Activated CD8-positive, alpha-beta memory T cell treated with anti-CD3 and anti-CD28 coated beads for 4 hours (primary cell): Measurements from ENCODE around the gene CIB1.

Experiments
- DNase-seq, 2 donors: peaks; one replicate each; pipeline ENCODE4 v3.0.0-alpha.2; 2020; ENCODE audit warnings: low read depth in 2 of 2

The CIB1 gene

DNA sequence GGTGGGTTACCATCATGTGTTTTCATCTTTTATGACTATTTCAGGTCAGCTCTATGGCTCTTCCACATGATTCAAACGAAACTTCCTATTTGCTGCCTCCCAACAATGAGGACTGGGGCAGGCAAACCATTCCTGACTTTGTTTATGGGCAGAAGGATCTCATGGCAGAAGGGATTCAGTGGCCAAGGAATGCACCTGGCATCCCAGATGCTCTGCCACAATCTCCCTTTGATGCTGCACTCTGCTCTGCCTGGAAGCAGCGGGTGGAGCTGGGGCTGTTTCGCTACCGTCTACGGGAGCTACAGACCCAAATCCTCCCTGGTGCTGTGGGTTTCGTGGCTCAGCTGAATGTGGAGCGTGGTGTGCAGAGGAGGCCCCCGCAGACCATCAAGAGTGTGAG lies 7.1 kb upstream of the CIB1 start:
- DNase-seq = no peak

DNA sequence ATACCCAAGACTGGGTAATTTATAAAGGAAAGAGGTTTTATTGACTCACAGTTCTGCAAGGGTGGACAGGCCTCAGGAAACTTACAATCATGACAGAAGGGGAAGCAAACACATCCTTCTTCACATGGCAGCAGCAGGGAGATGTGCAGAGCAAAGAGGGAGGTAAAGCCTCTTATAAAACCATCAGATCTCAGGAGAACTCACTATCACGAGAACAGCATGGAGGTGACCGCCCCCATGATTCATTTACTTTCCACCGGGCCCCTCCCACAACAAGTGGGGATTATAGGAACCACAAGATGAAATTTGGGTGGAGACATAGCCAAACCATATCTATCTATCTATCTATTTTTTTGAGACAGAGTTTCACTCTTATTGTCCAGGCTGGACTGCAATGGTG lies 5.6 kb upstream of the CIB1 start:
- no peak for DNase-seq

DNA sequence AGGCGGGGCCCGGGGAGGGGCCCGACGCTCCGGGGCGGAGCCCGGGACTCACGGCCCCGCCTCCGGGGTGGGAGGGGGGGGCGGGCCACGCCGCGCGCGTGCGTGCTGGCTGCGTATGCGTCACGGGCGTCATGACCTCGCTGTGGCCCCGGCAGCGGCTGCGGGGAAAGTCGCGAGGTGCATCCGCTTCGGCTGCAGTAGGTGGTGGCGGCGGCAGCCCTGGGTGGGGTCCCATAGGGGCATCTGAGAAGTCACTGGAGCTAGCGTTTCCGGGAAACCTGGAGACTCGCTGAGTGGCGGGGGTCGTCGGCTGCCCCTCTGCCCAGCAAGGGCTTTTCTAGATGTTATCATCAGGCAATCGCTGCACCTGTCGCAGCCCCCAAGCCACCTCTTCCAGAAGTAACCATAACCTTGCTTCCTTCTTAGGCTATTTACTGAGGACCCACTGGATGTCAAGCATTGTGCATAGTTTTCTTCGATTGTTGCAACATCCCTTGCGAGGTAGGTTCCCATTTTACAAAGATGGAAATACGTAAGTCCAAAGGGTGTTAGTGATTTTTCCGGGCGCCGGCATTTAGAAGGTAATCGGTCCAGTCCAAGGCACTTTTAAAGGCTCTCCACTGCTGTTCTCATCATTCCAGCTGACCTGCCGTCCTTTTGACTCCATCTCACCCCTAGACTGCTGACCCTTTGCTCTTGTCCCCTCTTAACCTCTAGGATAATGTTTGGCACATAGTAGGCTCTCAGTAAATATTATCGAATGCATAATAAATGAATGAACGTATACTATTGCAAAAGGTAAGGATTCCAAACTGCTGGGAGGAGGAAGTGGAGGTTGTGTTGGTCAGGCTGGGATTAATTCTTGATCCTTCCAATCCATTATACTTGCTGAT lies 601 bp upstream of the CIB1 start, which contains the start of gene GDPGP1:
GDPGP1 (plus strand) TSS at position 114 of the 893 bp plus-strand sequence. CDS start 6,700 bp downstream, outside the sequence.
- DNase-seq = no peak

DNA sequence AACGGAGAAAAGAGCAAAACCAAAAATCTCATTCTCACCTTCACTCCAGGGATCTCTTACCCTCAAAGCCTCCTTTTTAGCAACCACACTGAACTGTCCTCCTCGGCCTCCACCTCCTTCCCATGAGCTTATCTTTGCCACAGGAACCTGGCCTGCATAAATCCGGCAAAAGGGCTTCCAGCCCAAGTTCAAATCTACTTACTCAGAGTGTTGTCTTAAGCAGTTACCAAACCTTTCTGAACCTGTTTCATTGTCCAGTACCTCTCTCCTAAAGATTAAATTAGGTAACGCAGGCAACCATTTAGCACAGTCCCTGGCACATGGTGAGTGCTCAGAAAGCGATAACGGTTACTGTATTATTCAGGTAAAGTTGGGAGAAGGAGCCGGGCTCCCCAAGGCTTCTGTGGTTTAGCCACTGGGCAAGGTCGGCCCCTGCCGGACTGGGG lies 777 bp downstream of the CIB1 start:
- DNase-seq = no peak

DNA sequence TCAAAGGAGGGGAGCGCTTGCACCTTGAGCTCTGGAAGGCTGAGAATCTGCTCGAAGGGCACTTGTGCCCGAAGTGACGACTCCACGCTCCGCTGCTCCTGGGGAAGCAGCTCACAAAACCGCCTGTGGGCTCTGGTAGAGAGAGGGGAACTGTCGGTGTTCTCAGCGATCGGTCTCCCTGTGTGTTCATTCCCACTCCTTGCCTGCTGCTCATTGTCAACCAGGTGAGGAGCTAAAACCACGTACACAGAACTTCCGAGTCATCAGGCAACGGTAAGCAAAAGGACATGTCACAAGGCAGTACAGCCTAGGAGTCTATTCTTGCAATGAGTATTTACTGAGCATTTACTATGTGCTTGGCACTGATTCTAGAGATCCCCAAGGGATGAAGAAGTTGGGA lies 1.5 kb downstream of the CIB1 start:
- no peak for DNase-seq

DNA sequence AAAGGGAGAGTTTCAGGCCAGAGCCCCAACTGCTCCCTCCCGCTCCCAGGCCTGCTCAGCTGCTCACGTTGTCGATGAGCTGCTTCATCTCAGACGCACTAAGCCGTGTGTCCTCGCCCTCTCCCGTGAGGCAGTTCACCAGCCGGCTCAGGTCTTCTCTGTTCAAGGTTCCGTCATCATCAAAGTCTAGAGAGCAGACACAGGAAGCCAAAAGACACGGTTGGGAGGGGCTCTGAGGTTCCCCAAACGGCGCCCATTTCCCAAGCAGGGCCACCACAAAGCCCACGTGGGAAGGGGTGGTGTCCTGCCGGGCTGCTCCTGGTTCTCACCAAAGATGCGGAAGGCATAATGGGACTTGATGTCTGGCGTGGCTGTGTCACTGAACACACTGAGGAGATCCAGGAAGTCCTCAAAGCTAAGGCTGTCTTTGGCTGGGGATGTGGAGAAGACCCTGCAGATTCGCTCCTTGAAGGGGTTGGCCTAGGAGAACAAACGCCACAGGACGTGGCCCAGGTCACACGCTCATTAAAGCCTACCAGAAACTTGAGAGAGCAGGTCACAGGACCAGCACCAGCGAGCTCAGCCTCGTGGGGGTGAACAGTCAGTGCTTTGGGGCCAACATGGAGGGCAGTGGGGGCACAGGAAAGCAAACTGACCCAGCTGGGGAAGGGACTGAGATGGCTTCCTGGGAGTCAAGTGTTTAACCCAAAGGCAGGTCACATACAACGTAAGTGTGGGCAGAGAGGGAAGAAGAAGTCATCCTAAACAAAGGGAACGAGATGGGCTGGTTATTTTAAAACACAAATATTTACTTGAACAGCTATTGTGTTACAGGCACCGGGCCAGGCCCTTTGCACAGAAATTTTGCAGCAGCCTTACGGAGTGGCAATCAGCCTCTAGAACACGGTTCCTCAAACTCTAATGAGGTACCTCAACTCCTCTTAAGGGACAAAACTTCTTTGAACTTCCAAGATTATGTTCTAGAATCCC lies 2.4 kb downstream of the CIB1 start:
- DNase-seq = peak; percentile 47 to 62

DNA sequence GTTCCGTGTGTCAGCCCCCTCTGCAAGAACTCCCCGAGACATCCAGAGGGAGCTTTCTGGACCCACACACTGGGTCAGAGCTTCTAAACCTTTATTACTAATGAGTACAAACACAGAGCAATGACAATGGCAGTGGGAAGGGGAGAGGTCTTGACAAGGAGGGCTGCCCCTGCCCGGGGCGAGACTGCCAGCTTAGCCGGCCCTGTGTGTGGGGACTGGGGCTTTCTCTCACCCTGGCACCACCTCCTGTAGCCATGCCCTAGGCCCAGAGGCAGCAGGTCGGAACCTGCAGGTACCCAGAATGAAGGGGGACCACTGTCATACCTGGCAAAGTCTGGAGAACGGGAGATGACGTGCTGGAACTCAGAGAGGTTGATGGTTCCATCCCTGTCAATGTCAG lies 3.1 kb downstream of the CIB1 start:
- no peak for DNase-seq

DNA sequence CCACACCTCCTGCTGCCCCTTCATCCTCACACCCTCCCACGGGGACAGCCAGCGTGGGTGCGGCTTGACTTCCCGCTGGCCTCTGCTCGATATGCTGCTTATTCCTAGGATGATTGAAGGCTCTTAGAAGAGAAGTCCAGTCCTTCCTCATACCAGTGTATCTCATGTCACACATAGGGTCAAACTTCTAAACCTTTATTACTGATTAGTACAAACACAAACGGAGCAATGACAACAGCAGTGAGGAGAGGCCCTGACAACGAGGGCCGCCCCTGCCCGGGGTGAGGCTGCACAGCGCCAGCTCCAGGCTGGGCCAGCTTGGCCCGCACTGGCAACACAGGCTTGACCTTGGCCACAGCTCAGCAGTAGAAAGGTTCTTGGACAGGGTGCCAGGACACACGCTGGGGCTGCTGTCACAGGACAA lies 3.7 kb downstream of the CIB1 start:
- no peak for DNase-seq

DNA sequence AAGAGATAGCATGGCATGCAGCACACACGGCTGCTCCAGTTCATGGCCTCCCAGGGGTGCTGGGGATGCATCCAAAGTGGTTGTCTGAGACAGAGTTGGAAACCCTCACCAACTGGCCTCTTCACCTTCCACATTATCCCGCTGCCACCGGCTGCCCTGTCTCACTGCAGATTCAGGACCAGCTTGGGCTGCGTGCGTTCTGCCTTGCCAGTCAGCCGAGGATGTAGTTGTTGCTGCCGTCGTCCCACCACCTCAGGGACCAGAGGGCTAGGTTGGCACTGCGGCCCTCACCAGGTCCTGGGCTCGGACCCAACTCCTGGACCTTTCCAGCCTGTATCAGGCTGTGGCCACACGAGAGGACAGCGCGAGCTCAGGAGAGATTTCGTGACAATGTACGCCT lies 4.8 kb downstream of the CIB1 start:
- no peak for DNase-seq

DNA sequence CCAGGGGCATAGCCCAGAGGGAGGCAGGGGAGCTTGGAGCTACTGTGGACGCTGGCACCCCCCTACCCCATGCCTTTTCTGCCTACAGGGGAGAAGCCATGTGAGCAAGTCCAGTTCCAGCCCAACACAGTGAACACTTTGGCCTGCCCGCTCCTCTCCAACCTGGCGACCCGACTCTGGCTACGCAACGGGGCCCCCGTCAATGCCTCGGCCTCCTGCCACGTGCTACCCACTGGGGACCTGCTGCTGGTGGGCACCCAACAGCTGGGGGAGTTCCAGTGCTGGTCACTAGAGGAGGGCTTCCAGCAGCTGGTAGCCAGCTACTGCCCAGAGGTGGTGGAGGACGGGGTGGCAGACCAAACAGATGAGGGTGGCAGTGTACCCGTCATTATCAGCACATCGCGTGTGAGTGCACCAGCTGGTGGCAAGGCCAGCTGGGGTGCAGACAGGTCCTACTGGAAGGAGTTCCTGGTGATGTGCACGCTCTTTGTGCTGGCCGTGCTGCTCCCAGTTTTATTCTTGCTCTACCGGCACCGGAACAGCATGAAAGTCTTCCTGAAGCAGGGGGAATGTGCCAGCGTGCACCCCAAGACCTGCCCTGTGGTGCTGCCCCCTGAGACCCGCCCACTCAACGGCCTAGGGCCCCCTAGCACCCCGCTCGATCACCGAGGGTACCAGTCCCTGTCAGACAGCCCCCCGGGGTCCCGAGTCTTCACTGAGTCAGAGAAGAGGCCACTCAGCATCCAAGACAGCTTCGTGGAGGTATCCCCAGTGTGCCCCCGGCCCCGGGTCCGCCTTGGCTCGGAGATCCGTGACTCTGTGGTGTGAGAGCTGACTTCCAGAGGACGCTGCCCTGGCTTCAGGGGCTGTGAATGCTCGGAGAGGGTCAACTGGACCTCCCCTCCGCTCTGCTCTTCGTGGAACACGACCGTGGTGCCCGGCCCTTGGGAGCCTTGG lies 5.6 kb downstream of the CIB1 start:
- DNase-seq = no peak

DNA sequence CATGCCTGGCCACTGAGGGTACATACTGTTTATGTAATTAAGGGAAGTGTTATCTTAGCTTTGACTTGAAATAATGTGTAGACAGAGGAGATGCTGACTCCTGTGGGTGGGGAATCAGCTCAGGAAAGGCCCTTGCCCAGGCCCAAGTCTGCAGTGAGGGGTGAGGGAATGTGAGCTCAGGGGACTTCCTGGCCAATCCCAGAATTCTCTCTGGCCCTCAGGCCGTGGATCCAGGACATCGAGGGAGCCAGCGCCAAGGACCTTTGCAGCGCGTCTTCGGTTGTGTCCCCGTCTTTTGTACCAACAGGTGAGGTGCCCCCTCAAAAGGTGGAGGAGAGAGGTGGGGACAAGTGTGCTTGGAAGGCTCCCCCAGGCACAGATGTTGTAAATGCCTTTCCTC lies 6.4 kb downstream of the CIB1 start:
- DNase-seq = no peak

DNA sequence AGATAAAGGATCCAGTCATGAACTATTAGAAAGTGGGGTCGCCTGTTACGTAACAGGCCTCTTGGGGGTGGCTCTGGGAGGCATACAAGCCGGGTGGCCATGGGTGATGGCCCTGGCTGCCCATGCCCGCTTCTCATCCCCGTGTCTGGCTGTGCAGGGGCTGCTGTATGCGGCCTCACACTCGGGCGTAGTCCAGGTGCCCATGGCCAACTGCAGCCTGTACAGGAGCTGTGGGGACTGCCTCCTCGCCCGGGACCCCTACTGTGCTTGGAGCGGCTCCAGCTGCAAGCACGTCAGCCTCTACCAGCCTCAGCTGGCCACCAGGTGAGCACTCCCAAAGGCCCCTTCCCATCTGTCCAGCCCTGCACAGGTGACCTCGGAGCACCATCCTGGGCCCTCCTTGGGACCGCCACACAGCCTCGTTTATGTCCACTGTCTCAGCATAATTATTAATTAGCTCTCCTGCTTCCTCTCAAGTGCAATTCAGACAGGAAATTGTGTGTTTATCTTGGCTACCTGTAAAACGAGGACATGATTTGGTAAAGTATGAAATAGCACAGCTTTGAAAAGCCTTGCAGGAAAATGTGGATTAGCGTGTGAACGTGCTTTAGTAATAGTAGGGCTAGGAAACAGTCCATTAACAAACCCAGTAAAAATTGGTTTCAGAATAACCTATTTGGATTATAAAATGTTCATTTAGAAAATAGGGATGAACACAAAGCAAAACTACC lies 8.1 kb downstream of the CIB1 start:
- no peak for DNase-seq

DNA sequence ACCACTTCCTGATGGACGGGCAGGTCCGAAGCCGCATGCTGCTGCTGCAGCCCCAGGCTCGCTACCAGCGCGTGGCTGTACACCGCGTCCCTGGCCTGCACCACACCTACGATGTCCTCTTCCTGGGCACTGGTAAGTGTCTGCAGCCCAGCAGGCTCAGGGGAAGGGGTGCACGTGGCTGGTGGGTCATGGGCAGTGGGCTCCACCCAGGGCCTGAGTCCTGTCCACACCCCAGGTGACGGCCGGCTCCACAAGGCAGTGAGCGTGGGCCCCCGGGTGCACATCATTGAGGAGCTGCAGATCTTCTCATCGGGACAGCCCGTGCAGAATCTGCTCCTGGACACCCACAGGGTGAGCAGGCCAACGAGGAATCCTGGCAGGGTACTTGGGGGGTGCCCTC lies 8.7 kb downstream of the CIB1 start:
- DNase-seq = no peak

DNA sequence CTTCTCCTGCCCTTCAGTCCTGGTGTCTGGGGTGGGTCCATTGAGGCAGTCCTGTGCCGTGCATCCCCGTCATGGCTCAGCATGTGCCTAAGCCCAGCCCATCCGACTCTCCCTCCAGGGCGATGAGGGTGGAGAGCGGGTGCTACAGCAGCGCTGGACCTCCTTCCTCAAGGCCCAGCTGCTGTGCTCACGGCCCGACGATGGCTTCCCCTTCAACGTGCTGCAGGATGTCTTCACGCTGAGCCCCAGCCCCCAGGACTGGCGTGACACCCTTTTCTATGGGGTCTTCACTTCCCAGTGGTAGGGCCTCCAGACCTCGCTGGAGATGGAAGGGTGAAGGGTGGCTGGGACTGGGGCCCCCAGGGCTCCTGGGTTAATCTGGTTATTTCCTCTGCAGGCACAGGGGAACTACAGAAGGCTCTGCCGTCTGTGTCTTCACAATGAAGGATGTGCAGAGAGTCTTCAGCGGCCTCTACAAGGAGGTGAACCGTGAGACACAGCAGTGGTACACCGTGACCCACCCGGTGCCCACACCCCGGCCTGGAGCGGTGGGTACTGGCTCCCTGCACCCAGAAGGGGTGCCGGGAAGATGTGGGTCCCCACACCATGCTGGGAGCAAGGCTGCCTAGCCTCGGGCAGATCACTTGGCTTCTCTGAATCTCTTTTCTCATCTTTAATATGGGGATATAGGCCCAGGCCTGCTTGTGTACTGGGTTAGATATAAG lies 10.1 kb downstream of the CIB1 start:
- DNase-seq = no peak

DNA sequence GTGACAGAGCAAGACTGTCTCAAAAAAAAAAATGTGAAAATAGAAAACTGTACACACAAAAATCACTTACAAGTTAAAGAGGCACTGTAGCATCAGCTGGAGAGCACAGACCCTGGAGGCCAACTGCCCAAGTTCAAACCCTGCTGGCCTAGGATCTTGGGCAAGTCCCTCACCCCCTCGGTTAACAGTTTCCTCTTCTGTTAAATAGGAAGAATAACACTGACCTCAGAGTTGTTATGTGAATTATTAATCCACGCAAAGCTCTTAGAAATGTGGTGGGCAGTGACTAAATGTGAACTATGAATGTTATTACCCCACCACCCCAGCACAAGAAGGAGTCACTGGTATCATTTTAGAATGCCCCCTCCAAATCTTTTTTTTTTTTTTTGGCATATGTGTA lies 11.2 kb downstream of the CIB1 start:
- DNase-seq = no peak

DNA sequence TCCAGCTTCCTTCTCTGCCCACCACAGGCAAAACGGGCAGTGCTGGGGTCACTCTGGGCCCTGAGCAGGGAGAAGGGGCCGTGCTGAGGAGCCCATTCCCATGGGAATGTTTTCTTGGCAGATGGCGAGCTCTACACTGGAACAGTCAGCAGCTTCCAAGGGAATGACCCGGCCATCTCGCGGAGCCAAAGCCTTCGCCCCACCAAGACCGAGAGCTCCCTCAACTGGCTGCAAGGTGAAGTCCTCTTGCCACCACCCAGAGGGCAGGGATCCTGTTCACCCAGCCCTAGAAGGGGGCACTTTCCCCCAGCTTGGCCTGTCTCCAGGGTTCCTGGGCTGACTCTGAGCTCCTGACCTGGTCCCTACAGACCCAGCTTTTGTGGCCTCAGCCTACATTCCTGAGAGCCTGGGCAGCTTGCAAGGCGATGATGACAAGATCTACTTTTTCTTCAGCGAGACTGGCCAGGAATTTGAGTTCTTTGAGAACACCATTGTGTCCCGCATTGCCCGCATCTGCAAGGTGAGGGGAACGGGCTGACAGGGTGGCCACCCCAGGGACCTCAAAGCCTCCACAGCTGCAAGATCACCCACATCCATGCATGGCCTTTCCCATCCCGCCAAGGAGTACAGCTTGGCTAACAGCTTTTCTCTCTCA lies 12.4 kb downstream of the CIB1 start:
- DNase-seq = no peak

DNA sequence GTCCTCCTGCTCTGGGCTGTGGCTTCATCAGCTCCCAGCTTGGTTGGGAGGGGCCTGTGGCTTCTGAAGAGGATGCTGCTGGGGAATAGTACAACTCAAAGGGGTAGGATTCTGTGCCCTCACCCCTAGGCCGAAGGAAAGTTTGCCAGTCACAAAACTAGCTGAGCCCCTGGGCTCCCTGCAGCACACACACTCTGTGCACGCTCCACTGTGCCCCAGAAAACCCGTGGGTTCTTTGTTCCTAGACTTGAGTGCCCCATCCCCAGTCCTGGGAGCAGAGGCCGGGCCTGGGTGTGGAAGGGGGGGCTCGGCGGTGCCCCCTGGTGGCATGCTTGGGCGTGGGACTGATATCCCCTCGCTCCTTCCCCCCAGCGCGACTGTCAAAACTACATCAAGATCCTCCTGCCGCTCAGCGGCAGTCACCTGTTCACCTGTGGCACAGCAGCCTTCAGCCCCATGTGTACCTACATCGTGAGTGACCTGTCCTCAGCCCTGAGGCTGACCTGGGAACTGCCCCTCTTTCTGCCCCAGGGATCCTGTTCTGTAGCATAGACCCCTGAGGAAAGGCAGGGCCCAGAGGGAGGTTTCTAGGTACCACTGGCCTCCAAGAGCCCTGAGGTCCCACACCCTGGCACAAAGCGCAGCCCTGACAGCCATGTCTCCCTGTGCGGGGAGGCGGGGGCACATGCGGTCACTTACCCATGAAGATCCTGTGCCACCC lies 14.2 kb downstream of the CIB1 start:
- no peak for DNase-seq

DNA sequence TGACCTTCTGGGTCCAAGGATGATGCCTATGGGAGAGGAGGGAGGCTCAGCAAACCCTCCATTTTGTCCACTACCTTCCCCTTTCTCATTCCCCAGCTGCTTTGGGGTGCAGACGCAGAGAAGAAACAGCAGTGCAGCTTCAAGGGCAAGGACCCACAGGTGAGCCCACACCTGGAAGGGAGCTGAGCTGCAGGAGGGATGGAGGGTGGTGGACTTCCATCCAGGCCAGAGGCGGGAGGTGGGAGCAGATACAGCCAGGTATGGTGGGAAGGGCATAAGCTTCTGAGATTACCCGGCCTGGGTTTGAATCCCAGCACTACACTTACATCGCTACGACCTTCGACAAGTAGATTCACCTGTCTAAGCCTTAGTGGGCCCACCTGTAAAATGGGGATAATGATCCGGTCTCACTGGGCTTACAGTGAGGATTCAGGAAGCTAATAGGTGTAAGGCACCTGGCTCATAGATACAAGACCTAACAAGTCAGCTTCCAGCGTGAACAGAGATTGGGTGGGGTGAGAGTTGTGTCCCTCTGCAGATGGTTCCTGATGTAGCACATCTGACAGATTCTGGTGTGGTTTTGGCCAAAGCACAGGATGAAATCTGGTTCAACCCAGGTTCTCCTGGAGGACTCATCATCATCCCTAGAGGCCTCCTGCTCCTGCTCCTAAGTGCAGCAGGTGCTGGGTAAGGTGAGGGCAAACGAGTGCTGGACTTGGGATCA lies 15.9 kb downstream of the CIB1 start:
- DNase-seq = no peak
